OCI-LY3 (cell line): Measurements from ENCODE around the gene IL2RA.

Experiments used
- H2AFZ ChIP-seq: fragments of 200-600, 300-600 bp; shearing (Covaris generic); 2 replicates; pipeline ENCODE4 v1.6.0; 2014; ENCODE audit warnings: antibody characterized with exemption, low read depth, low read length
- H3K27ac ChIP-seq: fragments of 200-600, 300-600 bp; sonication (generic); 2 replicates; pipeline ENCODE4 v1.5.1; 2014; ENCODE audit warnings: mild to moderate bottlenecking, low read length, moderate library complexity, mixed read lengths
- H3K27me3 ChIP-seq: fragments of 200-600, 300-600 bp; sonication (generic); 2 replicates; pipeline ENCODE4 v1.6.1; 2014; ENCODE audit warnings: low read depth, low read length, mixed read lengths
- H3K36me3 ChIP-seq: fragments of 200-600, 300-600 bp; sonication (generic); replicated peaks from 2 replicates; pipeline ENCODE3; 2014; ENCODE audit warnings: low read depth, low read length, mixed read lengths
- H3K4me1 ChIP-seq: fragments of 300-600, 200-600 bp; sonication (generic); 2 replicates; pipeline ENCODE4 v1.6.1; 2014; ENCODE audit warnings: low read length, mixed read lengths
- H3K4me2 ChIP-seq: fragments of 200-600, 300-600 bp; sonication (generic); 2 replicates; pipeline ENCODE4 v1.6.1; 2014; ENCODE audit warnings: low read length, mixed read lengths
- H3K4me3 ChIP-seq: fragments of 300-600, 200-600 bp; sonication (generic); 2 replicates; pipeline ENCODE4 v1.5.1; 2014; ENCODE audit warnings: antibody characterized with exemption, mild to moderate bottlenecking, low read length, moderate library complexity
- H3K79me2 ChIP-seq: fragments of 300-600, 200-600 bp; shearing (Covaris generic); 2 replicates; pipeline ENCODE4 v1.6.1; 2014; ENCODE audit warnings: mild to moderate bottlenecking, low read length, mixed read lengths
- H3K9ac ChIP-seq: fragments of 300-600, 200-600 bp; shearing (Covaris generic); 2 replicates; pipeline ENCODE4 v1.6.0; 2014; ENCODE audit warnings: mild to moderate bottlenecking, low read length, moderate library complexity
- H3K9me3 ChIP-seq: fragments of 200-600, 300-600 bp; shearing (Covaris generic); 2 replicates; pipeline ENCODE4 v1.6.1; 2014; ENCODE audit warnings: low read length, mixed read lengths; ENCODE audit not compliant: insufficient read depth
- H4K20me1 ChIP-seq: fragments of 200-600, 300-600 bp; sonication (generic); 2 replicates; pipeline ENCODE4 v1.6.1; 2016; ENCODE audit warnings: low read length, mixed read lengths; ENCODE audit not compliant: insufficient read depth
- CTCF ChIP-seq: fragments of 200-600, 300-600 bp; sonication (generic); IDR thresholded peaks from 2 replicates; pipeline ENCODE4 v1.5.1; 2014; ENCODE audit warnings: antibody characterized with exemption, low read length, low read depth
- EZH2phosphoT487 ChIP-seq: fragments of 200-600 bp; shearing (Covaris generic); IDR thresholded peaks from 2 replicates; pipeline ENCODE4 v1.6.1; 2018; ENCODE audit warnings: antibody characterized with exemption, mixed run types, low read depth

Gene IL2RA

GRCh38 chr10:6009150-6009549 is 53.0 kb downstream of the IL2RA start:
- Histone ChIP-seq H3K79me2 (no peaks in the 10 kb centered on the region), H3K36me3 (no peaks in the 10 kb centered on the region), H3K27ac (no peak overlapping the region), H3K9ac (no peak overlapping the region), H4K20me1 (no peaks in the 10 kb centered on the region), H2AFZ (no peak overlapping the region), H3K4me2 (no peak overlapping the region), H3K9me3 (no peaks in the 10 kb centered on the region), H3K4me1 (peaks cover 4% of the 10 kb centered on the region), H3K4me3 (no peak overlapping the region), H3K27me3 (no peaks in the 10 kb centered on the region)
- no peak for TF ChIP-seq CTCF
- no peak for TF ChIP-seq EZH2phosphoT487

GRCh38 chr10:6008497-6009142 is 53.5 kb downstream of the IL2RA start:
- Histone ChIP-seq H3K4me3 (no peak overlapping the region), H3K9ac (no peak overlapping the region), H3K4me1 (no peaks in the 10 kb centered on the region), H2AFZ (no peak overlapping the region), H4K20me1 (no peaks in the 10 kb centered on the region), H3K27ac (no peak overlapping the region), H3K36me3 (no peaks in the 10 kb centered on the region), H3K79me2 (no peaks in the 10 kb centered on the region), H3K27me3 (no peaks in the 10 kb centered on the region), H3K9me3 (no peaks in the 10 kb centered on the region), H3K4me2 (no peak overlapping the region)
- no peak for TF ChIP-seq EZH2phosphoT487
- TF ChIP-seq CTCF: no peak

- H3K9me3 ChIP-seq: no peaks in the 10 kb centered on the region
- no peak overlapping the region for H3K27ac ChIP-seq
- no peak for TF ChIP-seq CTCF
- TF ChIP-seq EZH2phosphoT487: no peak
- H4K20me1 ChIP-seq: no peaks in the 10 kb centered on the region
- H3K4me2 ChIP-seq: no peak overlapping the region
- no peaks in the 10 kb centered on the region for H3K36me3 ChIP-seq
- no peaks in the 10 kb centered on the region for H3K27me3 ChIP-seq
- H3K79me2 ChIP-seq: no peaks in the 10 kb centered on the region
- no peak overlapping the region for H3K4me3 ChIP-seq
- H3K4me1 ChIP-seq: no peaks in the 10 kb centered on the region
- H3K9ac ChIP-seq: no peak overlapping the region
- no peak overlapping the region for H2AFZ ChIP-seq
Measured at GRCh38 chr10:6006991-6007390, 55.2 kb downstream of the IL2RA start.

GRCh38 chr10:6006546-6006945 is 55.6 kb downstream of the IL2RA start:
- Histone ChIP-seq H4K20me1 (no peaks in the 10 kb centered on the region), H3K4me3 (no peak overlapping the region), H3K4me1 (no peaks in the 10 kb centered on the region), H3K27ac (no peak overlapping the region), H3K9ac (no peak overlapping the region), H3K79me2 (no peaks in the 10 kb centered on the region), H3K36me3 (no peaks in the 10 kb centered on the region), H3K27me3 (no peaks in the 10 kb centered on the region), H2AFZ (no peak overlapping the region), H3K9me3 (no peaks in the 10 kb centered on the region), H3K4me2 (no peak overlapping the region)
- TF ChIP-seq EZH2phosphoT487 (no peak), CTCF (no peak)
